ENCODE measurements around the gene PROB1.
"Not testable (repeated sequence)": the region's sequence is repeated elsewhere in the genome, so short reads cannot be mapped to it uniquely, and the experiment has no call there.

PROB1 gene

GRCh38 chr5:139413153-139413552, 18.2 kb upstream of the PROB1 start:
- DNase-seq (ENCODE audit: low read depth) = no peak

- no peak for DNase-seq (ENCODE audit: low read depth)
These were observed 16.3 kb upstream of the PROB1 start for GRCh38 chr5:139410993-139411828.

- no peak for DNase-seq (ENCODE audit: low read depth)
These were observed 15.5 kb upstream of the PROB1 start for GRCh38 chr5:139410121-139410992.

GRCh38 chr5:139409116-139409515, 14.2 kb upstream of the PROB1 start:
- DNase-seq (ENCODE audit: low read depth) = not testable (repeated sequence)

GRCh38 chr5:139408191-139408590, 13.3 kb upstream of the PROB1 start:
- DNase-seq (ENCODE audit: low read depth) = no peak

GRCh38 chr5:139407517-139407916, 12.6 kb upstream of the PROB1 start:
- no peak for DNase-seq (ENCODE audit: low read depth)

- DNase-seq (ENCODE audit: low read depth) = no peak
These were observed 12.1 kb upstream of the PROB1 start for GRCh38 chr5:139406963-139407362.

- no peak for DNase-seq (ENCODE audit: low read depth)
These were observed 9.6 kb upstream of the PROB1 start for GRCh38 chr5:139404484-139404840.

GRCh38 chr5:139403787-139404483, 9.0 kb upstream of the PROB1 start, which contains the start of gene SPATA24:
SPATA24 (minus strand) TSS chr5:139404089; CDS start chr5:139404060, 29 bp downstream.
- DNase-seq (ENCODE audit: low read depth) = peak; percentile 95

GRCh38 chr5:139403418-139403786, 8.5 kb upstream of the PROB1 start:
- DNase-seq (ENCODE audit: low read depth) = no peak

GRCh38 chr5:139402561-139403158, 7.8 kb upstream of the PROB1 start:
- no peak for DNase-seq (ENCODE audit: low read depth)

GRCh38 chr5:139401546-139401945, 6.6 kb upstream of the PROB1 start:
- no peak for DNase-seq (ENCODE audit: low read depth)

- DNase-seq (ENCODE audit: low read depth) = no peak
These were observed 4.7 kb upstream of the PROB1 start for GRCh38 chr5:139399501-139400121.

GRCh38 chr5:139397921-139398320, 3.0 kb upstream of the PROB1 start:
- no peak for DNase-seq (ENCODE audit: low read depth)

- DNase-seq (ENCODE audit: low read depth) = no peak
These were observed 1.8 kb upstream of the PROB1 start for GRCh38 chr5:139396691-139397090.

- DNase-seq (ENCODE audit: low read depth) = no peak
These were observed 1.1 kb upstream of the PROB1 start for GRCh38 chr5:139395844-139396640.

- DNase-seq (ENCODE audit: low read depth) = no peak
These were observed 716 bp downstream of the PROB1 start for GRCh38 chr5:139394123-139394653.

- no peak for DNase-seq (ENCODE audit: low read depth)
These were observed 1.3 kb downstream of the PROB1 start for GRCh38 chr5:139393497-139394122.

- peak; percentile 48 for DNase-seq (ENCODE audit: low read depth)
These were observed 2.0 kb downstream of the PROB1 start for GRCh38 chr5:139392678-139393496.
